ENCODE data around the gene LIAS.
"Not testable (repeated sequence)": the region's sequence is repeated elsewhere in the genome, so short reads cannot be mapped to it uniquely, and the experiment has no call there.

Gene LIAS

GRCh38 chr4:39458505-39459300, at the start of gene LIAS, which contains the start of gene RPL9:
TSS of gene LIAS (plus strand) at chr4:39459056. CDS start at chr4:39459118, 62 bp downstream.
TSS of gene RPL9 (minus strand) at chr4:39458922. CDS start at chr4:39458439, 483 bp downstream.
- TF ChIP-seq CTCF (IDR thresholded peaks at IDR 0.05; ENCODE audit: low read depth, low read length, missing control alignments) = no peak
- in situ Hi-C loops (cut with HindIII; ENCODE audit: low sequenced_read_pairs) = no loop called here
- H3K4me3 ChIP-seq (ENCODE audit: low read depth, low read length) = peak within 1 kb of the TSS; percentile 81
- DNase-seq (ENCODE audit: low read depth) = peak; percentile 99

- in situ Hi-C loops (cut with HindIII; ENCODE audit: low sequenced_read_pairs) = no loop called here
- TF ChIP-seq CTCF (IDR thresholded peaks at IDR 0.05; ENCODE audit: low read depth, low read length, missing control alignments) = peak; percentile 16
- DNase-seq (ENCODE audit: low read depth) = no peak
- H3K4me3 ChIP-seq (ENCODE audit: low read depth, low read length) = no peak overlapping the region
These were observed 48.4 kb upstream of the LIAS start for GRCh38 chr4:39410415-39410814.

- DNase-seq (ENCODE audit: low read depth); H3K4me3 ChIP-seq (ENCODE audit: low read depth, low read length); in situ Hi-C loops (cut with HindIII; ENCODE audit: low sequenced_read_pairs): not testable (repeated sequence)
These were observed 47.3 kb upstream of the LIAS start for GRCh38 chr4:39411561-39411960.

GRCh38 chr4:39415678-39416283, 43.1 kb upstream of the LIAS start:
- in situ Hi-C loops (cut with HindIII; ENCODE audit: low sequenced_read_pairs) = no loop called here
- DNase-seq (ENCODE audit: low read depth) = no peak
- TF ChIP-seq CTCF (IDR thresholded peaks at IDR 0.05; ENCODE audit: low read depth, low read length, missing control alignments) = no peak
- no peak overlapping the region for H3K4me3 ChIP-seq (ENCODE audit: low read depth, low read length)

- H3K4me3 ChIP-seq (ENCODE audit: low read depth, low read length) = no peak overlapping the region
- in situ Hi-C loops (cut with HindIII; ENCODE audit: low sequenced_read_pairs) = no loop called here
- DNase-seq (ENCODE audit: low read depth) = no peak
- no peak for TF ChIP-seq CTCF (IDR thresholded peaks at IDR 0.05; ENCODE audit: low read depth, low read length, missing control alignments)
These were observed 36.6 kb upstream of the LIAS start for GRCh38 chr4:39422247-39422646.

- DNase-seq (ENCODE audit: low read depth); H3K4me3 ChIP-seq (ENCODE audit: low read depth, low read length); in situ Hi-C loops (cut with HindIII; ENCODE audit: low sequenced_read_pairs): not testable (repeated sequence)
These were observed 33.6 kb upstream of the LIAS start for GRCh38 chr4:39425297-39425696.

GRCh38 chr4:39426728-39427127, 32.1 kb upstream of the LIAS start:
- in situ Hi-C loops (cut with HindIII; ENCODE audit: low sequenced_read_pairs) = no loop called here
- H3K4me3 ChIP-seq (ENCODE audit: low read depth, low read length) = no peak overlapping the region
- DNase-seq (ENCODE audit: low read depth) = no peak
- TF ChIP-seq CTCF (IDR thresholded peaks at IDR 0.05; ENCODE audit: low read depth, low read length, missing control alignments) = no peak

All from astrocyte of the cerebellum (primary cell).